Measurements from ENCODE around the gene IPO7.

DNA sequence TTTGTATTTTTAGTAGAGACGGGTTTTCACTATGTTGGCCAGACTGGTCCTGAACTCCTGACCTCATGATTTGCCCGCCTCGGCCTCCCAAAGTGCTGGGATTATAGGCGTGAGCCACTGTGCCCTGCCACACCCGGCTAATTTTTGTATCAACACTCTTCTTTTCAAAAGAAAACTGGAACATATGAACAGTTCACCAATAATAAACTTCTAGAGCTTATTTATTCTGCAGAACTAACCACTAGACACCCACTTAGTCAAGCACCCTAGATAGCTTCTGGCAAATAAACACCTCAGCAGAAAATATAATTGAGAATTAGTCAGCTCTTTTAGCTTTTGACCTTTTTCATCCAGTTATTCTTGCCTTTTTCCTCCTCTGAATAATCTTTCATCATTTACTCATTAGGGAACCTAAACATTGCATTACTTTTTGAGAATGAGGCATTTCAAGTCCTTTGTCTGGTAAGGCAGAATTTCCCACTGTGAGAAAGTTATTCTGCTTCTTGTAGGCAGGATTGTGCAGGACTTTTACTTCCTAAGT, 42.7 kb upstream of the IPO7 start:
- TF ChIP-seq, protein P1, sequence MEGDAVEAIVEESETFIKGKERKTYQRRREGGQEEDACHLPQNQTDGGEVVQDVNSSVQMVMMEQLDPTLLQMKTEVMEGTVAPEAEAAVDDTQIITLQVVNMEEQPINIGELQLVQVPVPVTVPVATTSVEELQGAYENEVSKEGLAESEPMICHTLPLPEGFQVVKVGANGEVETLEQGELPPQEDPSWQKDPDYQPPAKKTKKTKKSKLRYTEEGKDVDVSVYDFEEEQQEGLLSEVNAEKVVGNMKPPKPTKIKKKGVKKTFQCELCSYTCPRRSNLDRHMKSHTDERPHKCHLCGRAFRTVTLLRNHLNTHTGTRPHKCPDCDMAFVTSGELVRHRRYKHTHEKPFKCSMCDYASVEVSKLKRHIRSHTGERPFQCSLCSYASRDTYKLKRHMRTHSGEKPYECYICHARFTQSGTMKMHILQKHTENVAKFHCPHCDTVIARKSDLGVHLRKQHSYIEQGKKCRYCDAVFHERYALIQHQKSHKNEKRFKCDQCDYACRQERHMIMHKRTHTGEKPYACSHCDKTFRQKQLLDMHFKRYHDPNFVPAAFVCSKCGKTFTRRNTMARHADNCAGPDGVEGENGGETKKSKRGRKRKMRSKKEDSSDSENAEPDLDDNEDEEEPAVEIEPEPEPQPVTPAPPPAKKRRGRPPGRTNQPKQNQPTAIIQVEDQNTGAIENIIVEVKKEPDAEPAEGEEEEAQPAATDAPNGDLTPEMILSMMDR (IDR thresholded peaks at IDR 0.05) = no peak
- TF ChIP-seq POLR2AphosphoS5 (IDR thresholded peaks at IDR 0.05) = no peak
- TF ChIP-seq POLR2A (IDR thresholded peaks at IDR 0.05) = no peak

Measured in breast epithelium (tissue), 3 donors.